Testis (tissue), 2 donors: Measurements from ENCODE around the gene NPAS2.

Source experiments
- POLR2A ChIP-seq: fragments of 450-650 bp; IDR thresholded peaks from one replicate; pipeline ENCODE4 v1.6.1; 2017; ENCODE audit warnings: antibody characterized with exemption, mild to moderate bottlenecking, moderate library complexity
- TF ChIP-seq, protein P1 (sequence below), 3 experiments: fragments of 450-650 bp in 2 of 3; fragments of 200-600 bp in 1 of 3; sonication (generic) in 1 of 3; IDR thresholded peaks; one replicate each; pipeline ENCODE4 v1.5.1; 2016 to 2019; ENCODE audit warnings: antibody characterized with exemption in 3 of 3, mild to moderate bottlenecking in 2 of 3, moderate library complexity in 1 of 3

DNA sequence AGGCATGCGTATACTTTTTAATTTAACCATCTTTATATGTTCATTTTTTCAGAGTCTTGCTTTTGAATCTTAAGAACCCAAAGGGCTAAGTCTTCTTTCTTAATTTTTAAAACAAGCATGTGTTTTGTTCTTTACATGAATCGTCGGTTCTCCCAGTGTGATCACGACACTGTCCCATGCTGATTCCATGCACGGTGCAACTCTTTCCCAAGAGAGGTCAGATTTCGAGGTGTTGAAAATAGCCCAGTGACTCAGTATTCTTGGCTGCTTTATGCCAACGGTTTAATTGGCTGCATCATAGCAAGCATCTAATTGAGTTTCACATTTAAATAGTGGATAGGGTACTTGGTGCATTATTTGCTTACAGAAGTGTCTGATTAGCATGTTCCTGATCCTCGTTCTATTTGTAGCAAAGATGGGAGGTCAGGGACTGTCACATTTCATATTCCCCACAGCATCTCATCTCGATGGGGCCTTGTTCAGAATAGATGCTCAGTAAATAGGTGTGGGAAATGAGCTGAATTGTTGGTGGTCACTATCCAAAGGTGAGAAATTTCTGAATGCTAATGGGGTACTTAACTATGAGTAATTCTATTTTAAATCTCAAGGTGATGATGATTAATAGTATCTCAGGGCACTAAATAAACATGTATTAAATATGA is 2.8 kb downstream of the NPAS2 start:
- no peak for TF ChIP-seq POLR2A
- TF ChIP-seq, protein P1, sequence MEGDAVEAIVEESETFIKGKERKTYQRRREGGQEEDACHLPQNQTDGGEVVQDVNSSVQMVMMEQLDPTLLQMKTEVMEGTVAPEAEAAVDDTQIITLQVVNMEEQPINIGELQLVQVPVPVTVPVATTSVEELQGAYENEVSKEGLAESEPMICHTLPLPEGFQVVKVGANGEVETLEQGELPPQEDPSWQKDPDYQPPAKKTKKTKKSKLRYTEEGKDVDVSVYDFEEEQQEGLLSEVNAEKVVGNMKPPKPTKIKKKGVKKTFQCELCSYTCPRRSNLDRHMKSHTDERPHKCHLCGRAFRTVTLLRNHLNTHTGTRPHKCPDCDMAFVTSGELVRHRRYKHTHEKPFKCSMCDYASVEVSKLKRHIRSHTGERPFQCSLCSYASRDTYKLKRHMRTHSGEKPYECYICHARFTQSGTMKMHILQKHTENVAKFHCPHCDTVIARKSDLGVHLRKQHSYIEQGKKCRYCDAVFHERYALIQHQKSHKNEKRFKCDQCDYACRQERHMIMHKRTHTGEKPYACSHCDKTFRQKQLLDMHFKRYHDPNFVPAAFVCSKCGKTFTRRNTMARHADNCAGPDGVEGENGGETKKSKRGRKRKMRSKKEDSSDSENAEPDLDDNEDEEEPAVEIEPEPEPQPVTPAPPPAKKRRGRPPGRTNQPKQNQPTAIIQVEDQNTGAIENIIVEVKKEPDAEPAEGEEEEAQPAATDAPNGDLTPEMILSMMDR (IDR thresholded peaks at IDR 0.05), result no peak
